ENCODE data around the gene IFITM10.
"Not testable (repeated sequence)": the region's sequence is repeated elsewhere in the genome, so short reads cannot be mapped to it uniquely, and the experiment has no call there.

Gene IFITM10

DNA sequence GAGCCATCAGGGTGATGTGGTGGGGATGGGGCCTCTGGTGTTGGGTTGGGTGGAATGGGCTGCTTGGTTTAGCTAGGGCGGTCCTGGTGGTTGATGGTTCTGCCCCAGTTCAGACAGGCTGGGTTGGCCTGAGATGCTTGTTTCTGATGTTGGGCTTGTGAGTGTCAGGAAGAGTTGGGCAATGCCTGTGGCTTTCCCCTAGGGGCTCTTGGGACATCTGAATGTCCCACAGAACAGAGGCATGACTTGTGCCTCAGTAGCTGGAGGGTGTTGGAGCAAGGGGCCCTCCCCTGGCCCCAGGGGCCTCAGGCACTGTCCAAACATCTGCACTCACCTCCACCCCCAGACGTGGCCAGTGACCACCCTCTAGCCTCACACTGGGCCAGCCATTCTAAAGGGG is 27.3 kb upstream of the IFITM10 start:
- no peak for DNase-seq

DNA sequence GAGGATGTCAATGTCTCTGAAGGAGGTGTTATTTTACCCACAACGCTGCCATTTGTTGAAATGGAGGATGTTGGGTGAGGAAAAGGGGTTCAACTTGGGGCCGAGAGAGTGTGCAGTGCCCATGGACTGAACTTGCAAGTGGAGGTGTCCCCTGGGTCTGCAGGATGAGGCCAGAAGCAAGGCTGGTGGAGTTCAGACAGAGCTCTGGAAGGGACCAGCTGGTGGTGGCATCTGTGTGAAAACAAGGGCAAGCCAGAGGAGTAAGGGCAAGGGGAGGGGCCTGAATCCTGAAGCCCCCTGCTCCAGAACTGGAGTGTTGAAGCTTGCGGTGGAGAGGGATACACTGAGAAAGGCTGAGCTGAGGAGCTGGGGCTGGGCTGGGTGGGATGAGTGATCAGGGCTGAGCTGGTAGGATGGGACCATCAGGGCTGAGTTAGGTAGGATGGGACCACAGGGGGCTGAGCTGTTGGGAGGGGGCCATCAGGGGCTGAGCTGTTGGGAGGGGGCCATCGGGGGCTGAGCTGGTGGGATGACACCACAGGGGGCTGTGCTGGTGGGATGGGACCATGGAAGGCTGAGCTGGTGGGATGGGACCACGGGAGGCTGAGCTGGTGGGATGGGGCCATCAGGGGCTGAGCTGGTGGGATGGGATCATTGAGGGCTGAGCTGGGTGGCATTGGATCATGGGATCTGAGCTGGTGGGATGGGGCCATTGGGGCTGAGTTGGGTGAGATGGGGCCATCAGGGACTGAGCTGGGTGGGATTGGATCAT is 26.7 kb upstream of the IFITM10 start:
- DNase-seq = no peak

DNA sequence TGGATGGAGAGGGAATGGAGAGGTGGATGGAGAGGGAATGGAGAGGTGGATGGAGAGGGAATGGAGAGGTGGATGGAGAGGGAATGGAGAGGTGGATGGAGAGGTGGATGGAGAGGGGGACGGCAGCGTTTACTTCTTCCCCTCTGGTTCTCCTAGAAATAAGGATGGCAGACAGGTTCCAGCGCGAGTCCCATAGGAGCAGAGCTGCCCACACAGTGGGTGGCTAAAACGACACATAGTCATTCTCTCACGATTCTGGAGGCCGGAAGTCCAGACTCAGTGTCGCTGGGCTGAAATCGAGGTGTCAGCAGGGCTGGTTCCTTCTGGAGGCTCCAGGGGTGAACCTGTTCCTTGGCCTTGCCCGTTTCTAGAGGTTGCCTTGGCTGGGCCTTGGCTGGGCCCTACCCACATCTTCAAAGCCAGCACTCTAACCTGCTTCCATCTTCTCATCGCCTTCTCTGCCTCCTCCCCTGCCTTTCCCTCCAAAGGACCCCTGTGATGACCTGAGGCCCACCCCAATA is 26.0 kb upstream of the IFITM10 start:
- no peak for DNase-seq

DNA sequence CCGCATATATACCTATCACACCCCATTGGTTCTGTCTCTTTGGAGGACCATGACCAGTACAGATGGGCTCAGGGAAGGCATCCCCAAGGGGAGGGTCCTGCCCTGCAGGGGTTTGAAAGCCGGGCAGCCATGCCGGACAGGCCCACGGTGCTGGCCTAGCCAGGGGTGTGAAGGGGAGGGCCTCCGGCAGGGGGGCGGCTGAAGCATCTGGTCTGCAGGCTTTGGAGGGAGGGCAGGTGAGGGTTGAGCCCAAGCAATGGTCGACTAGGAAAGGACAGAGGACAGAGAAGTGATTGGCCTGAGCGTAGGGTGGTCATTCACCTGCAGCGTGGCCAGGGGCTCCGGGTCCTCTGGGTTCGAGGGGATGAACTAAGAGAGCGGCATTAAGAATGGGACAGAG is 24.5 kb upstream of the IFITM10 start:
- no peak for DNase-seq

DNA sequence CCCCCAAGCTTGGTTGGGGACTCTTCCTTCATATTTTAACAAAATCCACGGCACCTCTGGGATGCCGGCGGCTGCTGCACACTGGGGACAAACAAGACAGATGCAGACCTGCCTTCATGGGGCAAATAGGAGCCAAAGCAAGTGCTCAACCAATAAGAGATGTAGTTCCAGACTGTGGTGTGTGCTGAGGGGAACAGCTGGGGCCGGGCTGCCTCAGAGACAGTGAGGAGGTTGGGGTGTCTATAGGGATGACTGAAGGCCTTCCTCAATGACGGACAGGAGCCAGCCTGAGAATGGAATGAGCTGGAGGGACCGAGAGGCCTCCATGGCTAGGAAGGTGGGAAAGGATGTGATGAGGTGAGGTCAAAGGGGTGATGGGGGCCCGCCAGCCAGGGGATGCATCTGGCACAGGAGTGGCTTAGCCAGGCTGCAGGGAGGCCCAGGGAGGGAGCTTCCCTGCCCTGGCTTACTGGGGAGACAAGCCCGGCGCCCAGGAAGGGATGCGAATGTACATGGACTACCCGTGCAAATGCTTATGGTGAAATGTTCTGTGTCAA is 23.7 kb upstream of the IFITM10 start:
- DNase-seq = no peak

DNA sequence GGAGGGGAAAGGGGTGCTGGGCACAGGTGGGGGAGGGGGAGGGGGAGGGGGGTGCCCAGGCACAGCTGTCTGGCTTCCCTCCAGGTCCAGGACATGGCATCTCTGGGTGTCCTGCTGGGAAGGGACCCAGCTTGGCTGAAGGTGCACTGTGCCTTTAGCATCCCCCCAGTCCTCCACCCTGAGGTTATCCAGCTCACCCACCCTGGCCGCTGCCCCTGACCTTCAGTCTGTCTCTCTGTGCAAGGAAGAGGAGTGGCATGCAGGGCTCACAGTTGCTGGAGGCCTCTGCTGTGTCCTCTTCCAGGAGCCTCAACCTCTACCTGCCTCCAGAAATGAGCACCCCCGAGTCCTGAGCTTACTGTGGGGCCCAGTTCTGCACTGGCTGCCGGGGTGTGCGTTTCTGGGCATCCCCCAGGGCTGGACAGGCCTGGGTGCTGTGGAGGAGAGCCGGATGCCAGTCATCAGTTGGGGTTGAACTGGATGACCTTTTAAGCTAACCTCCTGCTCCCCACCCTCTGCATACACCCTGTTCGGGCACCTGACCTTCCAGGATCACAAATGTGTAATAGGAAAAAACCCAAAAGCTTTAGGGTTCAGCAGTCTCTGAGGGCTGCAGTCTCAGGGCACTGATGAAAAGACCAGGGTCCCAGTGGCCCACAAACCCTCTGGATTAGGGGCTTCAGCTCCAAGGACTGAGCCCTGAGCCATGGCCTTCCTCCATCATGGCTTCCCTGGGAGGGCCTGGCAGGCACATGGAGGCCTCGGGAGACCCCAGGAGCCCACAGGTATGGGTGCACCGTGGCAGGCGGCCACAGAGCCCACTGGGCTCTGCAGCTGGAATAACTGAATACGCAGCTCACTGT is 23.0 kb upstream of the IFITM10 start:
- no peak for DNase-seq

DNA sequence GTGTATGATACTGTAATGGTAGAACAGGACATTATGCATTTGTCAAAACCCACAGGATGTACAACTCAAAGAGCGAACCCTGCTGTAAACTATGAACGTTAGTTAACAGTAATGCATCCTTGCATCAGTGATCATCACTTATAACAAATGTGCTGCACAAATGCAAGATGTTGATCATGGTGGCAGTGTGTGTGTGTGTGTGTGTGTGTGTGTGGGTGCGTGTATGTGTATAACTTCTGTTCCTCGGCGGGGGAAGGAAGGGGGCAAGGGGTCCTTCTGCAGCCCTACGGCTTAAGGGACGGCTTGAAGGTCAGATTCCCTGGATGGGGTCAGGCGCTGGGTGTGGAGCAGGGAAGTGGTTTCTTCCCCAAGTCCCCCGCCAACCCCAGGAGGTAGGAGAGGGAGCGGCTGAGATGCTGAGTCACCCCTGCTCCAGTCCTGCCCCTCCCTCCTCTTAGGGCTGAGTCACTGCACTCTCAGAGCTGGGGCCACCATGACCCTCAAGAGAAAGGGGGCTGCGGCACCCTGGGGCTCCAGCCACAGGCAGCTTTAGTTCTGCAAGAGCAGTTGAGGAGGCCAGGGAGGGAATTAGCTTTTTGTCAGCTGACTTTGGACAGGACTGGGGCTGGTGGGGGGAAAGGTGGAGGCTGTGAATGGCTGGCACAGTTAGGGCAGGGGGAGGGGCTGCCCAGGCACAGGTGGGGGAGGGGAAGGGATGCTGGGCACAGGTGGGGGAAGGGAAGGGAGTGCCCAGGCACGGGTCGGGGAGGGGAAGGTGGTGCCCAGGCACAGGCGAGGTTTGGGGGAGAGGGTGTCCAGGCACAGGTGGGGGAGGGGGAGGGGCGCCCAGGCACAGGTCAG is 22.1 kb upstream of the IFITM10 start:
- no peak for DNase-seq

DNA sequence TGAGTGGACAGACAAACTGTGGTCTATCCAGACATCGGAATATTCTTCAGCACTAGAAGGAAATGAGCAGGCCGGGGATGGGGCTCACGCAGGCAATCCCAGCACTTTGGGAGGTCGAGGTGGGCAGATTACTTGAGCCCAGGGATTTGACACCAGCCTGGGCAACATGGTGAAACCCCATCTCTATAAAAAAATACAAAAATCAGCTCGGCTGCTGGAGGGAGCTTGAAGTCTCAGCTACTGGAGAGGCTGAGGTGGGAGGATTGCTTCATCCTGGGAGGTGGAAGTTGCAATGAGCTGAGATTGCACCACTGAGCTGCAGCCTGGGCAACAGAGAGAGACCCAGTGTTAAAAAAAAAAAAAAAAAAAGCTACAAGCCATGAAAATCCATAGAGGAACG is 21.3 kb upstream of the IFITM10 start:
- DNase-seq = no peak

DNA sequence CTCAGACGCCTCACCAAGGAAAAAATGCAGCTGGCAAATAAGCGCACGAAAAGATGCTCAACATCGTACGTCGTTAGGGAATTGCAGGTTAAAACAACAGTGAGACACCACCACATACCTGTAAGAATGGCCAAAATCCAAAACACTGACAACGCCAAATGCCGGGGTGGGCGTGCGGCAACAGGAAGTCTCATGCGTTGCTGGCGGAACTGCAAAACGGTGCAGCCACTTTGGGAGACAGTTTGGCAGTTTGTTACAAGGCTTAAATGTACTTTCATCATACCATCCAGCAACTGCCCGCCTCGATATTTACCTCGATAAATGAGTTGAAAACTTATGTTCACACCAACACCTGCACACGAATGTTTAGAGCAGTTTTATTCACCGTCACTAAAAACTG is 20.9 kb upstream of the IFITM10 start:
- DNase-seq = no peak

DNA sequence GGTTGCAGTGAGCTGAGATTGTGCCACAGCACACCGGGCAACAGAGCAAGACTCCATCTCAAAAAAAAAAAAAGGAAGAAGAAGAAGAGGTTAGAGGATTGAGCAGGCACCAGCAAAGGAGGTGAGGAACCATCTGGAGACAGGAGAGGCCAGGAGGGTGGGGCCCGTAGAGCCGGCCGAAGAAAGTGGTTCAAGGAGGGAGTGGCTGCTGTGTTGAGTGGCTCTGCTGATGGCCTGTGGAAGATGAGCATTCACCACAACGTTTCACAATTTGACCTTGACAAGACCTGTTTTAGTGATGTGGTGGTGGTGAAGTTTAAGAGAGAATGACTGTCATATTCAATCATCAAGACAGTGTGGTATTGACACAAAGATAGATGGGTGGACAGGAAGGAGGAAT is 20.1 kb upstream of the IFITM10 start:
- no peak for DNase-seq

DNA sequence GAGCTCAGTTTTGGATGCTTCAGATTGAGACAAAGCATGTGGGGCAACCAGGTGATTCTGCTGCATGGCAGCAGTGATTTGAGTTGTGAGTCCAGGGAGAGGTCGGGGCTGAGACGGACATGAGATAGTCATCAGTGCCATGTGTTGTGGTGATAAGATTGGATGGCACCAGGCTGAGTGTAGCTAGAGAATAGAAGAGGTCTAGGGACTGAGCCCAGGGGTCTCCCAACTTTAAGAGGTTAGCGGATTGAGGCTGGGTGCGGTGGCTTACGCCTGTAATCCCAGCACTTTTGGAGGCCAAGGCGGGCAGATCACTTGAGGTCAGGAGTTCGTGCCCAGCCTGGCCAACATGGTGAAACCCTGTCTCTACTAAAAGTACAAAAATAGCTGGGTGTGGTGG is 19.7 kb upstream of the IFITM10 start:
- DNase-seq = no peak

DNA sequence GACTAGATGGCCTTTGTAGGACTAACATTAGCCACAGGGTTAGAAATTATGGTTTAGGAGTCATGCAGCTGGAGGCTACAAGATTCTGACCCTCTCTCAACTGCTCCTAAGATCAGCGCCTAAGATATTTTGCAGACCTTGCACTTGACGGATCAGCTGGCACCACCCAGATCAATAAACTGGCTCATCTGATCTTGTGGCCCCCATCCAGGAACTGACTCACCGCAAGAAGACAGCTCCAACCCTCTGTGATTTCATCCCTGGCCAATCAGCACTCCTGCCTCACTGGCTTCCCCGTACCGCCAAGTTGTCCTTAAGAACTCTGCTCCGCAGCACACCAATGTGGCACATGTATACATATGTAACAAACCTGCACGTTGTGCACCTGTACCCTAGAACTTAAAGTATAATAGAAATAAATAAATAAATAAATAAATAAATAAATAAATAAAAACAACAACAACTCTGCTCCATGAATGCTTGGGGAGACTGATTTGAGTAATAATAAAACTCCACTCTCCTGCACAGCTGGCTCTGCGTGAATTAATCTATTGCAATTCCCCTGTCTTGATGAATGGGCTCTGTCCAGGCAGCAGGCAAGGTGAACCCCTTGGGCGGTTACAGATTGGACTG is 19.0 kb upstream of the IFITM10 start:
- DNase-seq = not testable (repeated sequence)

DNA sequence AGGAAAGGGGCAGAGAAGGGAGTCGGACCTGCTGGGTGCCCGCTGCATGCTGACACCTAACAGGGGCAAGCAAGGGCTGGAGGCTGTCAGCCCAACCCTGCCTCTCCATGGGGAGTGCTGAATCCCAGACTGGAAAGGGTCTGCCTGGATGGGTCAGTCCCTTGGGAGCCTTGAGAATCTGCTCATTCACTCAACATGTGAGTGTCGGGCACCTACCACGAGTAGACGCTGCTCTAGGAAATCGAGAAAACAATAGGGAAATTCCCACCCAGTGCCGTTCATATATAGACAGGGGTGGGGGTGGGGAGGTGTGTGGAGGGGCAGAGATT is 17.7 kb upstream of the IFITM10 start:
- no peak for DNase-seq

DNA sequence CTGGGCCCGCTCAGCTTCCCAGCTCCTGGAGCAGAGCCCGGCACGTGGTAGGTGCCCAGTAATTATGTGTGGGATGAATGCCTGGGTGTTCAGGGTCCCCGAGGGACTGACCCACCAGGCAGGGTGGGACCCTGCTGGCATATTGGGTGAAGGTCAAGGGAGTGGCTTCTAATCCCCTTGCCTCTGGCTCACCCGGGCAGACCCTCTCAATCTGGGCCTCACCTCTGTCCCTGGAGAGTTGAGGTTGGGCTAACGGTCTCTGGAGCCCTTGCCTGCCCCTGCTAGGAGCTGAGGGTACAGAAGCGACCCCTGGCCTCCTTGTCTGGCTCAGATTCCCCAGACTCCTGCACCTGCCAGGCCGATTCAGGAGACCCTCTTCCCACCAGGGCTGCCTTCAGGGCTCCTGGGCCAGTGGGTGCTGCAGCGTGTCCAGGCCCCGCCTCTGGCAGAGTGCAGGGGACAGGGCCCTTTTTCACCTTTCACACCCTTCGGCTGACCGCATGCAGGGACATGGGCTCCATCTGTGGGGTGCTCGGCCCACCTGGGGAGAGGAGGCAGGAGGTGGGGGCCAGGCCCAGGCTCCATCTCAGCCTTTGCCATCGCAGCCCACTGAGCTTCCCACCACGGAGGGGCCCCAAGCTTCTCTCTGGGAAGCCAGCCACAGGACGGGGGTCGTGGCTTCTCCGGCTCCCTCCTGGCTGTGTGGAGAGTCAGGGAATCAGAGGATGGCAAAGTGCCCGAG is 17.2 kb upstream of the IFITM10 start:
- no peak for DNase-seq

DNA sequence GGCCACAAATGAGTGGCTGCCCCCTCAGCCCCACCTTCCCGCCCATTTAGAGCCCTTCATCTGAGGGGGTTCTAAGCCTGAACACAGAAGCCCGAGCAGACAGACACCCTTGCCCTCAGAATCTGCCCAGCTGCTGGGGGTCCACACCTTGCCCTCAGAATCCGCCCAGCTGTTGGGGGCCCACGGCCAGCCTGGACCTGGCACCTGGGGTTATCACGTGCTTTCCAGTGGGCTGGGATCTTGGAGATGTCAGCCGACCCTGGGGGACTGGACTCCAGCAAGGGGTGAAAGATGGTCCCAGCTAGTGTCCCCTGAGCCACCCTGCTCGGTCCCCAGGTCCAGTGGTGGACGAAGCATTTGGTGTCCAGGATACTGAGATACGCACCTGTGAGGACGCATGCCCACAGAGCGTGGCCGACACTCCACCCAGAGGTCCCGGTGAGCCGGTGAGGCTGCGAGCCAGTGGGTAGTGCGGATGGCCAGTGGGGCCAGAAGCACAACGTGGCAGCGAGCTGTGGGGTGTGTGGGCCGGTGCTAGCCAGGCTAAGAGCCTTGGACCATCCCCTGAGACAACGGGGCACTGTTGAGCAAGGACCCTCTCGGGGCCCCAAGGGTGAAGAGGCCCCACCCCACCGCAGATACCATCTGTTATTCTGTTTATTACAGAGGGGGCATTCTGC is 16.5 kb upstream of the IFITM10 start:
- no peak for DNase-seq

DNA sequence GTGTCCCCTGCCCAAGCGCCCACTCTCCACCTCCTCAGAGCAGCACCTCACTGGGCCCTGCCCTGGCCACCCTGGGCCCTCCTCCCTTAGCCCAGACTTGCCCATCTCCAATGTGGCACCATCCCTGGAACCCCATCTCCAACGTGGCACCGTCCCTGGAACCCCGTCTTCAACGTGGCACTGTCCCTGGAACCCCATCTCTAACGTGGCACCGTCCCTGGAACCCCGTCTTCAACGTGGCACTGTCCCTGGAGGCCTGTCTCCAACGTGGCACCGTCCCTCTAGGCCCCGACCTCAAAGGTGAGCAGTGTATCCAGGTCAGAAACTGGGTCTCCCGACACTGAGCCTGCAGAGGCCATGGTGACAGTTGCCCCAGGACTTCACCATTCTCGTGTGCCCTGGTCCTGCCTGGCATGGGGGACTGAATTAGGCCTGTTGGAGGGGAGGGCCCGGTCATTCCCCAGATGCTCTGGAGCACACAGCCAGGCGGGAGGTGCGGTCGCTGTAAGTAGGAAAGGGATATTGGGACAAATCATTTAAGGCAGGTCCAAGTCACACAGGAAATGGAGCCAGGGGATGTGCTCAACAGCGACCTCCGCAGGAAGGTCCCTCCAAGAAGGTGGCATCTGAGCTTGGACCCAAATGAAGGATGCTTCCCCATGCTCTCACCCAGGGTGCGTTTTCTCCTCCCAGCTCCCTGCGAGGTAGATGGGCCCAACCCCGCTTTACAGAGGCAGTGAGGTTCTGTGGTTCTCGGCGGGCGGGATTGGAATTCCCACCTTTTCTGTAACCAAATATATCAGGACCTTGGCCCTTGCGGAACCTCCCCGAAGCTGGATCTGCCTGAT is 15.7 kb upstream of the IFITM10 start:
- DNase-seq = no peak

DNA sequence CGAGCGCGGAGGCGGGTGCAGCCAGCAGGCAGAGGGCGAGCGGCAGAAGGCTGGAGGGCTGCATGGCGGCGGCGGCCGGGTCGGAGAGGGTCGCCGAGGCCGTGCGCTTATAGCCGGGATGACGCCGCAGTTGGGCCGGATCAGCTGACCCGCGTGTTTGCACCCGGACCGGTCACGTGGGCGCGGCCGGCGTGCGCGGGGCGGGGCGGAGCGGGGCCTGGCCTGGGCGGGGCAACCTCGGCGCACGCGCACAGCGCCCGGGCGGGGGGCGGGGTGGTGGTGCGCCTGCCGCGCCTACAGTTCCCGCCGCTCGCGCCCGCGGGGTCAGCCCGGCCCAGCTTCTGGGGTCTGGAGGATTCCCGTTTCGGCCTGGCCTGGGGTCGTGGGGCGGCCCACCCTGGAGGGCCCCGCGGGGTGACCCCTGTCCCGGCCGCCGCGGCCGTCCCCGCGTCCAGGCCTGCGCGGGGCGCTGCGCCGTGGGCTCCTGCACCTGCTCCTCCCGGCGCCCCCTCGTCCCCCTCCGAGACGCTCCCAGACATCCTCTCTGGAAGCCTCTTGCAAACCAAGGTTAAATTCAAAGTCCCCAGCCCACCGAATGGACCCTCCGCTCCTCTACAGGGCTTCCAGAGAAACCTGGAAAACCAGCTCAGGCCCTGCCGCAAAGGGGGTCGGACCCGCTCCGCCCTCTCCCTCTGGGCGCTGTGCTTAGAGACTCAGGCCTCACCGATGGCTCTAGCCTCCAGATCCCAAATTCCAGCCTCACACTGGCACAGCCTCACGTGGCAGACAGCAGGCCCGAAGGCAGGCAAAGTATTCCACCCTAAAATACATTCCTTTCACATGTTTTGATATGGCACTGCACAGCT is 13.6 kb upstream of the IFITM10 start, which contains the start of gene CTSD:
CTSD (minus strand) TSS at position 132 of the 866 bp plus-strand sequence; CDS start at position 64, 68 bp downstream.
- peak; percentile 77 for DNase-seq

DNA sequence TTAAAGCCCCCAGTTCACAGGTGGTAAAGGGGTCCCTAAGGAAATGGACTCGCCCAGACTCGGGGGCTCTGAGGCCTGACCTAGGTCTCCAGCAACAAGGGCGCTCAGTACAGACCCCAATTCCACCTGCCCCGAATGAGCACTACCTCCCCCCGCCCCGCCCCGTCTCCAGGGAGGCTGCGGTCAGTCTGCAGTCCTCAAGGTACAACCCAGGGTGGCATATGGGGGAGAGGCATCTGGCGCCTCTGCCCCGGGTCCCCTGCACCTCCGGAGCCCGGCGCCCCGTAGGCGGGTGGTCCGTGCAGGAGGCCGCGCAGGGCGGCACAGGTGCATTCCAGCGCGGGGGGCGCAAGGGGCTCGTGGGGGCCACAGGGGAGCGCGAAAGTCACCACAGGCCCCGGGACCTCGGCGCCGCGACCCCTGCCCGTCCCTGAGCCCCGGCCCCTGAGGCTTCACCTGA is 13.0 kb upstream of the IFITM10 start:
- no peak for DNase-seq

Measured in effector CD8-positive, alpha-beta T cell (primary cell).